B cell (primary cell): ENCODE data around the gene S100A10. TPM values are rescaled to one million over a fixed set of nuclear protein-coding genes. Genes with fewer than 3 reads are reported as not detected.

Experiments used
- ATAC-seq: fragments of 200-7000 bp; cut with Tn5 transposase; one replicate; pipeline ENCODE4 v1.10.0; 2021; ENCODE audit warnings: low read depth, mild to moderate bottlenecking, moderate number of reproducible peaks, moderate library complexity
- CTCF ChIA-PET: fragments of 350-600 bp; sonication (Branson Sonifier 250); formaldehyde crosslinking; loops from one replicate; lab custom pipeline; 2021; ENCODE audit warnings: antibody characterized with exemption, inconsistent platforms; lab: Charles Lee
- POLR2A ChIA-PET: fragments of 350-600 bp; sonication (Branson Sonifier 250); formaldehyde crosslinking; loops from one replicate; lab custom pipeline; 2021; ENCODE audit warnings: antibody characterized with exemption; lab: Charles Lee
- DNase-seq: peaks from one replicate; pipeline ENCODE4 v3.0.0; 2013
- H2AFZ ChIP-seq: 2 replicates; pipeline ENCODE4 v1.6.1; 2012; ENCODE audit warnings: mild to moderate bottlenecking, low read depth, low read length; ENCODE audit not compliant: insufficient read depth, poor library complexity, severe bottlenecking
- H3K27ac ChIP-seq, 2 donors: 1 replicate in 1 of 2; 2 replicates in 1 of 2; pipeline ENCODE4 v1.5.1; 2012 to 2013; ENCODE audit warnings: low read length in 2 of 2, mild to moderate bottlenecking in 2 of 2, moderate library complexity in 1 of 2
- H3K27me3 ChIP-seq, 4 experiments: fragments of 200-600 bp in 1 of 4; sonication (generic) in 1 of 4; replicated peaks in 1 of 4; 1 replicate in 2 of 4; 2 replicates in 2 of 4; pipeline versions ENCODE4 v1.6.1 to v1.7.0; 2013 to 2016; ENCODE audit warnings: low read length in 3 of 4, mild to moderate bottlenecking in 2 of 4, mixed read lengths in 1 of 4, moderate library complexity in 1 of 4; ENCODE audit not compliant: insufficient read depth in 4 of 4, control insufficient read depth in 3 of 4; ENCODE audit errors: control extremely low read depth in 1 of 4
- H3K36me3 ChIP-seq, 2 experiments: replicated peaks in 1 of 2; 1 replicate in 1 of 2; 2 replicates in 1 of 2; pipeline versions ENCODE4 v1.6.1 to v1.7.1; 2013; ENCODE audit warnings: low read length in 1 of 2; ENCODE audit not compliant: insufficient read depth in 2 of 2, control insufficient read depth in 1 of 2; ENCODE audit errors: control extremely low read depth in 1 of 2, extremely low read depth in 1 of 2
- H3K4me1 ChIP-seq, 2 donors: fragments of 200-600 bp in 1 of 2; sonication (generic) in 1 of 2; 1 replicate in 1 of 2; 2 replicates in 1 of 2; pipeline versions ENCODE4 v1.5.1 to v1.6.1; 2013 to 2017; ENCODE audit warnings: low read length in 2 of 2; ENCODE audit not compliant: control insufficient read depth in 2 of 2, insufficient read depth in 2 of 2
- H3K4me2 ChIP-seq: replicated peaks from 2 replicates; pipeline ENCODE3; 2012; ENCODE audit warnings: mild to moderate bottlenecking, low read depth, low read length; ENCODE audit not compliant: poor library complexity, severe bottlenecking
- H3K4me3 ChIP-seq, 5 experiments: fragments of 200-600 bp in 1 of 5; sonication (generic) in 1 of 5; 1 replicate in 3 of 5; 2 replicates in 2 of 5; pipeline versions ENCODE4 v1.5.1 to v1.7.0; 2011 to 2016; ENCODE audit warnings: low read length in 4 of 5, mild to moderate bottlenecking in 4 of 5, low read depth in 2 of 5, control low read depth in 1 of 5, moderate library complexity in 1 of 5; ENCODE audit not compliant: insufficient read depth in 1 of 5; ENCODE audit errors: control extremely low read depth in 1 of 5, extremely low read depth in 1 of 5
- H3K79me2 ChIP-seq: fragments of 200-600 bp; sonication (generic); one replicate; pipeline ENCODE4 v1.6.0; 2016; ENCODE audit warnings: low read length; ENCODE audit not compliant: control insufficient read depth, insufficient read depth
- H3K9ac ChIP-seq: fragments of 200-600 bp; sonication (generic); 2 replicates; pipeline ENCODE4 v1.6.1; 2017; ENCODE audit warnings: mild to moderate bottlenecking, low read length, moderate library complexity
- H3K9me3 ChIP-seq, 3 donors: one replicate each; pipeline versions ENCODE4 v1.6.1 to v1.7.1; 2013; ENCODE audit warnings: low read length in 2 of 3; ENCODE audit not compliant: control insufficient read depth in 2 of 3, insufficient read depth in 1 of 3; ENCODE audit errors: control extremely low read depth in 1 of 3
- H4K20me1 ChIP-seq: 2 replicates; pipeline ENCODE4 v1.6.0; 2012; ENCODE audit warnings: mild to moderate bottlenecking, low read length; ENCODE audit not compliant: insufficient read depth, control insufficient read depth, poor library complexity, severe bottlenecking
- H3K27ac Mint-ChIP-seq: one replicate; pipeline ENCODE4 v1.8.0; 2021; ENCODE audit warnings: mixed read lengths
- H3K27me3 Mint-ChIP-seq: one replicate; pipeline ENCODE4 v1.8.0; 2021; ENCODE audit warnings: mixed read lengths
- H3K4me1 Mint-ChIP-seq: one replicate; pipeline ENCODE4 v1.8.0; 2021; ENCODE audit warnings: mixed read lengths
- H3K4me3 Mint-ChIP-seq: one replicate; pipeline ENCODE4 v1.8.0; 2021; ENCODE audit warnings: mixed read lengths
- H3K9me3 Mint-ChIP-seq: one replicate; pipeline ENCODE4 v1.8.0; 2022; ENCODE audit warnings: mixed read lengths; ENCODE audit not compliant: insufficient read depth
- CTCF ChIP-seq: fragments of 200-600 bp; IDR thresholded peaks from one replicate; pipeline ENCODE4 v1.8.0; 2022; ENCODE audit warnings: antibody characterized with exemption, mild to moderate bottlenecking
- EZH2 ChIP-seq: IDR thresholded peaks from 2 replicates; pipeline ENCODE4 v1.6.1; 2012; ENCODE audit warnings: borderline replicate concordance, low read depth, mild to moderate bottlenecking, moderate library complexity, low read length; ENCODE audit not compliant: insufficient read depth, poor library complexity, severe bottlenecking
- WGBS: methylation state at CpG from one replicate; pipeline ENCODE4 v1.1.5; 2013; ENCODE audit warnings: missing lambda C conversion rate; ENCODE audit not compliant: insufficient coverage; 5-methylcytosine and 5-hydroxymethylcytosine counted together
- intact Hi-C: fragments of 100-400 bp; cut with micrococcal nuclease; formaldehyde crosslinking; loops from one replicate; pipeline ENCODE4 v1.10.0; 2022
- polyA plus RNA-seq: library from polyadenylated mRNA; depleted of rRNA; stranded (reverse); fragments of >200 nt; gene quantifications from 2 replicates; pipeline ENCODE4 v1.2.3, GENCODE V29; 2012
- total RNA-seq, 2 donors: library from RNA; stranded (reverse); fragments of 120-200 nt in 1 of 2; gene quantifications; 1 replicate in 1 of 2; 2 replicates in 1 of 2; pipeline versions ENCODE4 v1.2.3 to v1.2.4, GENCODE V29; 2013 to 2022

The S100A10 gene
- total and polyA plus RNA-seq, 2 donors (not counting 1 experiment from before 2014, with no cell fraction given): 38.0 to 47.1 TPM

DNA sequence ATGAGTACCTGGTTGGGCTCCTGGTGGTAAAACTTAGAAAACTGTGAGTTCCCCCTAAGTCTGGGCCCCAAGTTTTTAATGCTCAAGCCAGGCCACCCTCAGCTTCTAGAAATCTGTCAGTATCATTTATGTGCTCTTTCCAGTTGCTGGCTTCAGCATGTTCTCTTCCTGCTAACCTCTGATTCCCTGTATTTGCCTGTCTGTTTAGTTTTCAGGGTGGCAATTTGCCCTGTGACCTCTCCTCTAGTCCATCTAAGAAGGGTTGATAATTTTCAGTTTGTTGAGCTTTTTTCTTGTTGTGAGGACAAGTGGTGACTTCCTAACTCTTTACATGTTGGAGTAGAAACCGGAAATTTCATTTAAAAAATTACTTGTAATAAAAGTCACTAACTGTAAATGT, 16.0 kb upstream of the S100A10 start:
- intact Hi-C loops: no loop called here
- peaks cover 57% of the 10 kb centered on the region for H3K27me3 Mint-ChIP-seq
- H3K9me3 Mint-ChIP-seq: no peaks in the 10 kb centered on the region
- H3K4me3 Mint-ChIP-seq: no peak overlapping the region
- Histone ChIP-seq H3K79me2 (no peaks in the 10 kb centered on the region), H4K20me1 (no peaks in the 10 kb centered on the region), H3K4me3 (no peak overlapping the region), H3K36me3 (no peaks in the 10 kb centered on the region), H3K4me2 (no peak overlapping the region), H3K27me3 (peaks cover 0 to 23% (median under 1%) of the 10 kb centered on the region in 4 experiments), H2AFZ (no peak overlapping the region), H3K4me1 (no peaks in the 10 kb centered on the region), H3K27ac (no peak overlapping the region), H3K9me3 (no peaks in the 10 kb centered on the region), H3K9ac (no peak overlapping the region)
- ATAC-seq (no peak), DNase-seq (no peak)
- no peaks in the 10 kb centered on the region for H3K4me1 Mint-ChIP-seq
- H3K27ac Mint-ChIP-seq: no peak overlapping the region
- no peak for TF ChIP-seq CTCF
- TF ChIP-seq EZH2: no peak
- CTCF ChIA-PET: interaction anchor here (0.7 to 9.2 kb wide), 3 partner anchors 10 to 73 kb away, joined by 3 to 54 read pairs (median 3); no protein-coding TSS in a partner anchor
- WGBS: no CpG with 5 or more reads among the region's 1 CpG
- POLR2A ChIA-PET: no interaction called here

DNA sequence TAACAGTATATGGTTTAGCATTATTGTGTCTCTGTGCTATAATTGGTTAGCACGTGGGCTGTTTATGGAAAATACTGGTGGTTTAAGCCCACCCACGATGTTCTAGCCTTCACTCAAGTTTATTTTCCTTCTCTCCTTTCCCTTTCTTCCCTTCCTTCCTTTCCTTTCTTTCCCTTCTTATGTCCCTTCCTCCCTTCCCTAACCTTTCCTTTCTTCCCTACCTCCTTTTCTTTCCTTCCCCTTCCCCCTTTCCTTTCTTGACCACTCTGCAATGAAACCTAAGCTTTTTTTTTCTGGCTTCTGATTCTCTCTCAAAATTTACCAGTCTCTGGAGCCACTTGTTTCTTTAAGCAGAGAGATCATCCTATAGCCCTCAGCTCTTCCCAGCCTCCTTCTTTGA, 13.4 kb upstream of the S100A10 start:
- ATAC-seq (no peak), DNase-seq (no peak)
- H3K9ac ChIP-seq: no peak overlapping the region
- no peak overlapping the region for H2AFZ ChIP-seq
- no peak overlapping the region for H3K4me3 ChIP-seq
- H3K9me3 ChIP-seq: no peaks in the 10 kb centered on the region
- no peak for TF ChIP-seq CTCF
- TF ChIP-seq EZH2: no peak
- H3K4me2 ChIP-seq: no peak overlapping the region
- Mint-ChIP-seq H3K9me3 (no peaks in the 10 kb centered on the region), H3K4me3 (no peak overlapping the region), H3K27ac (no peak overlapping the region), H3K4me1 (no peaks in the 10 kb centered on the region), H3K27me3 (peaks cover 48% of the 10 kb centered on the region)
- peaks cover 0 to 18% (median 0%) of the 10 kb centered on the region in 4 experiments for H3K27me3 ChIP-seq
- no peaks in the 10 kb centered on the region for H3K4me1 ChIP-seq
- H3K27ac ChIP-seq: no peak overlapping the region
- no peaks in the 10 kb centered on the region for H3K79me2 ChIP-seq
- ChIA-PET POLR2A (no interaction called here), CTCF (interaction anchor here (0.7 to 16.1 kb wide), 3 partner anchors 10 to 110 kb away, joined by 3 to 341 read pairs (median 3); no protein-coding TSS in a partner anchor)
- WGBS: 100% methylated on average over 1 of the region's 2 CpGs
- H4K20me1 ChIP-seq: no peaks in the 10 kb centered on the region
- no peaks in the 10 kb centered on the region for H3K36me3 ChIP-seq
- intact Hi-C loops: no loop called here
